Stimulated activated CD8-positive, alpha-beta memory T cell treated with anti-CD3 and anti-CD28 coated beads, Interleukin-7, amount 100 ng/mL, for 1 hour (primary cell): ENCODE data around the gene LRG1.
"Not testable (repeated sequence)": the region's sequence is repeated elsewhere in the genome, so short reads cannot be mapped to it uniquely, and the experiment has no call there.

Experiments
- DNase-seq, 2 donors: peaks; one replicate each; pipeline ENCODE4 v3.0.0-alpha.2; 2020; ENCODE audit warnings: low read depth in 2 of 2

The LRG1 gene

DNA sequence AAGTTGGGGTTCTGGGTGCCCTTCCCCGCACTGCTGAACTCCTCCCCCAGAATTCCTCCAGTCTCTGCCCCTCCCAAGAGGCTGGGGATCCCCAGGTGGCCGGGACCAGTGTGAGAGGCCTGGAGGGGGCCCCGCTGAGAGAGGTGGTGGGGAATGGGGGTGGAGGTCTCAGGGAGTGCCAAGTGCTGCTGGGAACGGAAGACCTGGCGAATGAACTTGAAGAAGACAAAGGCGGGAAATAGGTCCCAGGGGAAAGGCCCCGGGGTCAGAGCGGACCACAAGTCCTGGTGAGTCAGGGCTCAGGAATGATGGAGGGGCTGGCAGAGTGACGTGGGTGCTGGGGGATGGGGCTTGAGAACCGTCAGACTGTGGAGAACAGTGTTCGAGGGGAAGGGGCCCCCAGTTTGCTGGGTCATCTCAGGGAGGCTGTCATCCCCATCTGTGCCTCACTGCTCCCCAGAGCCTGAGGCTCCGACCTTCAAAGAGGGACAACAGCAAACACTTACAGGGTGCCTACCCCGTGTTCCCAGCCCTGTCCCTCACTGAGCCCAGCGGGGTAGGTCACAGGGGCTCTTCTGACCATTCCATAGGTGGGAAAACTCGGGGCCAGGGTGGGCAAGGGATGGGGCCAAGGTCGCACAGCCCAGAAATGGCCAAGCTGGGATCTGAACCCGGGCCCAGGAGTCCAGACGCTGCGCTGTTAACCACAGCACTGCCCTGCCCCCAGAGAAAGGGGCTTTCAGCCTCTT, 35.6 kb upstream of the LRG1 start:
- no peak for DNase-seq

DNA sequence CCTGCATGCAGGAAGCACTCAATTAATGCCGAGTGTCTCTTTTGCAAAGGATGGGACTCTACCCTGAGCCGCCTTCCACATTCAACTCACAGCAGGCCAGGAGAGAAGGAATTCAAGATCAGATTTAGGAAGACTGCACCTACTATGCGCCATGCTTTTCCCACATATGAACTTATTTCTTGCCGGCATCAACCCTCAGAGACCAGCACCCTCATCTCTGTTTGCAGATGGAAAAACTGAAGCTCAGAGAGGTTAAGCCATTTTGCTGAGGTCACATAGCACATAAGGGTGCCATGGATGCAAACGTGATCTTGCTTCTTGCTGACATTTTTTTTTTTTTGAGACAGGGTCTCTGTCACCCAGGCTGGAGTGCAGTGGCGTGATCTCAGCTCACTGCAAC, 33.8 kb upstream of the LRG1 start:
- no peak for DNase-seq

DNA sequence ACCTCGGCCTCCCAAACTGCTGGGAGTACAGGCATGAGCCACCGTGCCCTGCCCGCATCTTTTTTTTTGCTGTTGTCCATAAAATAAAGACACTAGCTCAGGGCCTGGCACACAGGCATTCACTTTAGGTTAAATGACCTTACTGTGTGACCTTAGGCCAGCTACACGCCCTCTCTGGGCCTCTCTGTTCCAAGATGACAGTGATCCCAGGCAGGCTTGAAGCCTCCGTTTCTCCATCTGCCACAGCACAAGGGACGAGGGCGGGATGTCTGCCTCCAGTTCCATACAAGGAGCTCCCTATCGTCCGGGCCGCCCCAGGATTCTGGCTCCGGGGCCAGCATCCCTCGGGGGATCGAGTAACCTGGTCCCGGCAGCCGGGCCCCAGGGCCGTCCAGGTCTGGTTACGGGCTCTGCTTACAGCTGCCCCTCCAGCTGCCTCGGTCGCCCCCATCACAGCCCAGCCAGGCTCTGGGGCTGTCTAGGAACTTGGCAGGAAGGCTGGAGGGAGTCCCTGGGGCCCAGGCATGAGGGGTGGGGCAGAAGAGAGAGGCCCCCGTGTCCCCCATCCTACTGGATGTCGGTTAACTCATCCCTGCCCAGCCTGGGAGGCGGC, 31.6 kb upstream of the LRG1 start:
- no peak for DNase-seq

DNA sequence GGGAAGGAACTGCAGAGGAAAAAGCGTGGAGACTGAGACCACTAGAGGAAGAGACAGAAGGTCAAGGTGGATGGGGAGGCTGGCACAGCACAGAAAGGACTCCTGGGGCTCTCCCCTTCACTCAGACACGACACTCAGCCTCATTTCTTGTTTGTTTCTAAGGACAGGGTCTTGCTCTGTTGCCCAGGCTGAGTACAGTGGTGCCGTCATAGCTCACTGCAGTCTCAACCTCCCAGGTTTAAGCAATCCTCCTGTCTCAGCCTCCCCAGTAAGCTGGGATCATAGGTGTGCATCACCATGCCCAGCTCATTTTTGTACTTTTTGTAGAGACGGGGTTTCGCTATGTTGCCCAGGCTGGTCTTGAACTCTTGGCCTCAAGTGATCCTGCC, 31.1 kb upstream of the LRG1 start:
- no peak for DNase-seq

DNA sequence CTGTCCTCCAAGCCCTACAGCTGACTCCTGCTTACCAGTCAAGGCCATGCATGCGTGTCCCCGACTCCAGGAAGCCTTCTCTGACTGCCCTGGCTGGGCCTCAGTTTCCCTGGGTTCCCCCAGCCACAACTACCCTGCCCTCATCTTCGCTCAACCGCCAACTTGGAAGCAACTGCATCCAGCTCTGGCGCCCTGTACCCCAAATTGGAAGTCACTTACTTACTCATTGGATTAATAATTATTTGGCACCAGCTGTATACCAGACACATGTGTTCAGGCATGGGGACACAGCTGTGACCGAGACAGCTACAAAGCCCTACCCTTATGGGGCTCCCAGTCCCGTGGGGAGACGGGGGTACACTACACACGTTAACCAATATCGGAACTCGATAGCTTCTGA, 30.6 kb upstream of the LRG1 start:
- no peak for DNase-seq

DNA sequence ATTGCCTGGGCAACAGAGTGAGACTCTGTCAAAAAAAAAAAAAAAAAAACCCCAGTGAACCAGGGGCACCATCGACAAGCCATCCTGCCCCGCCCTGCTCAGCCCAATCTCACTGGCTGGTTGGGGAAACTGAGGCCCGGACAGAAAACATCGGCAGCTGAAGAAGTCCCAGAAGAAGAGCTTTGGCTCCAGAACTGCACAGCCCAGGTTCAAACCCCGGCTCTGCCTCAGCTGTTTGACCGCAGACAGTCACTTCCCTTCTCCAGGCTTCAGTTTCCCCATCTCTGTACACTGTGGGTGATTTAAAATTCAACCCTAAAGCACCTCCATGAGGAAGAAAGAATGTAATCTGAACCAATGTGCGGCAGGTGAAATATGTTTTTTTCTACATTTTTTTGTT, 29.1 kb upstream of the LRG1 start:
- no peak for DNase-seq

DNA sequence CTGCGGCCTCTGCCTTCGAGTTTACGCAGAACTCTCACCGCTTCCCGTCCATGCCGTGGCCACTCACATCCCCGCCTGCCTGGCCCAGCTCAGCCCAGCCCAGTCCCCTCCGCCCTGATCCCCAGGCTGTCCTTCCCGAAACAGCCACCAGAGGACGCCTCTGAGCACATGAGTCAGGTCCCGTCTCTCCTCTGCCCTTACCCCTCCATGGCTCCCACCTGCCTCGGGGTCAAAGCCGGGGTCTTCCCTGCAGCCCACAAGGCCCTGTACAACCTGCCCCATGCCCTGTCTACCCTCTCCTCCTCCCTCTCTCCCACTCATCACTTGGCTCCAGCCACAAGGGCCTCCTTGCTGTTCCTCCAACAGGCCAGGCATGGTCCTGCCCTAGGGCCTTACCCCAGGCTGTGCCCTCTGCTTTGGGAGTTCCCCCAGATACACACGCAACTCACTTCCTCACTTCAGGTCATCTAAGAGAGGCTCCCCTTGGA, 27.8 kb upstream of the LRG1 start:
- DNase-seq = peak; percentile 28 to 45

DNA sequence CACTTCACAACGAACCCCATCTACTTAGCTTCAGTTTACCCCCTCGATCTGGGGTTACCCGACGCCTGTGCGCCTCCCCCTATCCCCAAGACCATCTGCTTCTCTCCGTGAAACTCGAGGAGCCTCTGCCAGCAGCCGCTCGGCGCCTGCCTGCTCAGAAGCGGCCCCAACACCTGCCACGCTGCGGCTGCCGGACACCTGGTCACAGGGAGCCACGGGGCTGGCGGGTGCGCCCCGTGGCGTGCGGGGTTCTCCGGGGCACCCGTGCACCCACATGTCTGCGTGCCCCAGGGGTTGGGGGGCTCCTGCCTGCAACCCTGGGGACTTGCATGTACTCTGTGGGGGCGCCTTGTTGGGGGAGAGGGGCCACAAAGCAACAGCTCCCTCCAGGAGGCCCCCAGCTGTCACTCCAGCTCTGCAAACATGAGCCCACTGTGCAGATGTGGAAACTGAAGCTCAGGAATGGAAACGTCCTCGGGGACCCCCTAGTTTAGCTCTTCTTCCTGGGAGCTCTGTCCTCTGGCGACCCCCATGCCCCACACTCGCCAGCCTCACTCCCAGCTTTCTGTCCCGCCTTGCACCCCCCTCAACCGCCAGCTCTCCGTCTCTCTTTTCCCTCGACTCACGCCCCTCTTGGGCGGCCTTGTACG, 26.7 kb upstream of the LRG1 start:
- DNase-seq = no peak

DNA sequence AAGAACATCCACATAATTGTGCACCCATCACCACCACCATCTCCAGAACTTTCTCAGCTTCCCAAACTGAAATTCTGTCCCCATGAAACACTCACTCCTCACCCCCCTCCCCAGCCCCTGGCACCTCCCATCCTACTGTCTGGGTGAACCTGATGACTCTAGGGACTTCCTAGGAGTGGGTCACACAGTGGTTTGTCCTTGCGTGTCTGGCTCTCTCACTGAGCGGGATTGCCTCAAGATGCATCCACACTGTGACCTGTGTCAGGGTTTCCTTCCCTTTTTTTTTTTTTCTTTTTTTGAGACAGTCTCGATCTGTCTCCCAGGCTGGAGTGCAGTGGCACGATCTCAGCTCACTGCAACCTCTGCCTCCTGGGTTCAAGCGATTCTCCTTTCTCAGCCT, 23.7 kb upstream of the LRG1 start:
- DNase-seq = not testable (repeated sequence)

DNA sequence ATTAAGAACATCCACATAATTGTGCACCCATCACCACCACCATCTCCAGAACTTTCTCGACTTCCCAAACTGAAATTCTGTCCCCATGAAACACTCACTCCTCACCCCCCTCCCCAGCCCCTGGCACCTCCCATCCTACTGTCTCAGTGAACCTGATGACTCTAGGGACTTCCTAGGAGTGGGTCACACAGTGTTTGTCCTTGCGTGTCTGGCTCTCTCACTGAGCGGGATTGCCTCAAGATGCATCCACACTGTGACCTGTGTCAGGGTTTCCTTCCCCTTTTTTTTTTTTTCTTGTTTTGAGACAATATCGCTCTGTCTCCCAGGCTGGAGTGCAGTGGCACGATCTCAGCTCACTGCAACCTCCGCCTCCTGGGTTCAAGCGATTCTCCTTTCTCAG, 22.2 kb upstream of the LRG1 start:
- not testable (repeated sequence) for DNase-seq

DNA sequence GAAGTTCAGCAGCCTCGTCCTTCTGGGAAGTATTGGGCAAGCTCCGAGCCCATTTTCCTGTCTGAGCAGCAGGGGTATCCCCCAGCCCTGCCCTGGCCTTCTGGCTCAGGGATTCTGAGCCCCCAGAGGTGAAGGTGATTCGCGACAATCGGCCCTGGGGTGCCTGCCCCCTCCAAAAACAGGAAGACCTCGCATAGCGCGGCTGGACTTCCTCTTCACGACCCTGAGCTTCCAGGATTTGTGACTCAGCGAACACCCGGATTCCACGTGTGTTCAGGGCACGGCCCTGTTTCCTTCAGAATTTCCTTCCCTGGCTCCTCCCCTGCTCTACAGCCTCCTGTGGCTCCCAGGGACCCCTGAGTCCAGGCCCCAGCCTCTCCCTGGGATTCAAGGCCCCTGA, 19.7 kb upstream of the LRG1 start, which contains the start of gene SEMA6B:
TSS of gene SEMA6B (minus strand) at position 116 of the 400 bp plus-strand sequence. CDS start 1,227 bp downstream, outside the sequence.
- no peak for DNase-seq

DNA sequence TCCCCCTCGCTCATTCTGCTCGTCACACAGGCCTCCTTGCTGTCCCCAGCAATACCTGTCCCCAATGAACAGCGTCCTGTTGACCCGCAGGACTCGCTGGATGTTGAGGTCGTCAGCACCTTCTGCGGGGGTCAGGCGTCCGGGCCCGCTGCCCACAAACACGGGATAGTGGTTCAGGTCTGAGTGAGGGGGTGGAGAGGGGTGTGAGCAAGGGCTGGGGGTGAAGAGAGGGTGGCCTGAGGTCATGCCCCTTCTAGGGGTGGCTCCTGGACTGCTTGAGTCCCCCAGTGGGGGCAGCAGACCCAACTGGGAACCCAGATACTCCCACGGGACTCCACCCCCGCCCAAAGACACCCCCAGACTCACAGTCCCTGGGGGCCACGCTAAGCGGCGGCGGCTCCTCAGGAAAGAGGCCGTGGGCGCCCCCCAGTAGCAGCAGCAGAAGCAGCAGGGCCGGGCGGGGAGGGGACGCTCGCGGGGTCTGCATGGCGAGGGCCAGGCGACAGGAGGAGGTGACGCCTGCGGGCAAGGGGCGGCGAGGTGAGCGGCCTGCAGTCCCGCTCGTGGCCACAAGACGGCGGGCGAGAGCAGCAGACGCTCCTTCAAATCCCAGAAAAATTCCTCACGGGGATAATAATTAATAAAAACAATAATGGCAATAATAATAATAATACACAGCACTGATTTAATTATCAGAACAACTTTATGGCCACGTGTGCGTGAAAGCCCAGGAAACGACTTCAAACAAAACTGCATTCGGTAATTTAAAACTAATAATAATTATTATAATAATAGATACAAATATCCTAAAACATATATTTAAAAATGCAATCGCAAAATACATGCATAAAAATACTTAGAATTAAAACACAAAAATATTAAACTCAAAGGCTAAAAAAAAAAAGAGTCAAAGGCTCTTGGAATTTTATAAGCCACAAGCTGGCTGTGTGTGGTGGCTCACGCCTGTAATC, 18.4 kb upstream of the LRG1 start:
- DNase-seq = no peak

DNA sequence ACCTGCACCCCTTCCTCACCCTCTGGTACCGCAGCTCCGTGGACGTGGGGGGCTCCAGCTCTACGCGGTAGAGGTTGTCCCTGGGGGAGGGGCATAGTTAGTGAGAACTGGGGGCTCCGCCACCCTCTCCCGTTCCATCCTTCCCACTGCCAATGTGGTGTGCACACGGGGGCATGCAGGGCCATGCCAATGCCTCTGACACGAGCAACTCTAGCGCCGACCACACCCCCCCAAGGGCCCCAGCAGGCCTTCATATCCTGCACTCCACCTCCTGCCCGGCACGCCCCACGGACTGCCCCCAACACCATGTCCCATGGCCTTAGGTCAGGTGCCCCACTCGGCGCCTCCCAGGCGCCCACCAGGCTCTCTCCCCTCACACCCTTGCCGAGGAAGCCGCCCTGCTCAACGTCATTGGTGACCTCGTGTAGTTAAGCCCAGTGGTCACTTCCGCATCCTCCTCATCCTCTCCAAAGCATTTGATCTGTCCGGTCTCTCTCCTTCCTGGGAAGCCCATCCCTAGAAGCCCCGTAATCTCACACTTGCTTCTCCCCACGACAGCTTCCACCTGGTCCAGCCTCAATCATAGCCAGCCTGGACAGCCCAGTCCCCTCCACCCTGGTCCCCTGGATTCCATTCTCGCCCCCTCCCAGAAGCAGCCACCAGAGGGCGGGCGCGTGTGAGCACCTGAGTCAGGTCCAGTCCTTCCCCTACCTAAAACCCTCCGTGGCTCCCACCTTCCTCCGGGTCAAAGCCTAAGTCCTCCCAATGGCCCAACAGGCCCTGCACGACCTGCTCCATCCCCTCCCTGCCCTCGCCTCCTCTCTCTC, 17.5 kb upstream of the LRG1 start:
- no peak for DNase-seq

DNA sequence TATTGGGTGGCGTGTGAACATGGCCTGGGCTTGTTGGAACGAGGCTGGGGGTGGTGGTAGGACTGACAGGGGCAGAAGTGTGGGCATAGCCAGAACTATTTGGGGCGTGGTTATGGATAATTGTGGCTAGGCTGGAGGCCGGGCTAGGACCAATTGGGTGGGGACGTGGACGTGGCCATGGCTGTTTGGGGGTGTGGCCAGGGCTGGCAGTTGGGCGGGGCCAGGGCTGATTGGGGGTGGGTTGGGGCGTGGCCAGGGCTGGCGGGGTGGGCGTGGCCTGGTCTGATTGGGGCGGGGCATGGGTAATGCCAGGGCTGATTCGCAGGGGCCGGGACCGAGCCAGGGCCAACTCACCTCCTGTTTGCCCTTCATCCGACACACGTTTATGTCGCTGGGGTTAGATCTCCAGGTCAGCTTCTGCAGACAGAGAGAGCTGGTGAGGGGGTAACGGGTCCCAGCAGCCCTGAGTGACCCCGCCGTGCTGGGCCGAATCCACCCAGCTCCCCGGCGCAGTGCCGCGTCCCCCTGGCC, 16.8 kb upstream of the LRG1 start:
- DNase-seq = no peak

DNA sequence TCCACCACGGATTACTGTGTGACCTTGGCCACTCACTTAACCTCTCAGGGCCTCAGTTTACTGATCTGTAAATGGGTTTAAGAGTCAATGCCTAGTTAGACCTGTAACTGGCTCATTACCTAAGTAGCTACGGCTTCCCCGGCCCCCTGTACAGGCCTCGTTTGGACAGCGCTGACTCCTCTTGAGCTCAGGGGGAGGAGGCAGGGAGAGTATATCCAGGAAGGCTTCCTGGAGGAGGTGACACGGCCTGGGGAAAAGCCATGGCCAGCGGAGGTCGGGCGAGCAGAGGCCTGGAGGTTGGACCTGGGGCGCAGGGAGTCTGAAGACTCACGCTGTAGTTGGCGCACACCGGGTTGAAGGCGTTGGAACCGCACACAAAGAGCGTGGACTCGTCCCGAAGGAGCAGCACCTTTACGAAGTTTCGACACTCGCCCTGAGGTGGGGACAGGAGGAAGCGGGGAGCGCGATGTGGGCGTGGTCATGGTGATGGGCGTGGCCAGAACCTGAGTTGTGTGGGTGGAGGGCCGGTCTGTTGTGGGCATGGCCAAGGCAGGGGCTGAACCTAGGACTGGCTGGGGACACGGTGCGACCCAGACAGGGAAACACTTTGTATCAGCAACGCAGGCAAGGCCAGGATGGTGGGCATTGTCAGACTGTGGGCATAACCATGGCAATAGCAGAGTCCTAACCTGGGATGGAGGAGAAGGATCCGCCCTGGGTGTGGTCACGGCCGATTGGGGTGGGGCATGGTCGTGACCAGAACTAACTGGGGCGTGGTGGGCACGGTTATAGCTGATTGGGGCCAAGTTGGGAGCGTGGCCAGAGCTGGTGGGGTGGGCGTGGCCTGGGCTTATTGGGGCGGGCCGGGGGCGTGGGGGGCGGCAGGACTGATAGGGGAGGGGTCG, 16.1 kb upstream of the LRG1 start:
- no peak for DNase-seq

DNA sequence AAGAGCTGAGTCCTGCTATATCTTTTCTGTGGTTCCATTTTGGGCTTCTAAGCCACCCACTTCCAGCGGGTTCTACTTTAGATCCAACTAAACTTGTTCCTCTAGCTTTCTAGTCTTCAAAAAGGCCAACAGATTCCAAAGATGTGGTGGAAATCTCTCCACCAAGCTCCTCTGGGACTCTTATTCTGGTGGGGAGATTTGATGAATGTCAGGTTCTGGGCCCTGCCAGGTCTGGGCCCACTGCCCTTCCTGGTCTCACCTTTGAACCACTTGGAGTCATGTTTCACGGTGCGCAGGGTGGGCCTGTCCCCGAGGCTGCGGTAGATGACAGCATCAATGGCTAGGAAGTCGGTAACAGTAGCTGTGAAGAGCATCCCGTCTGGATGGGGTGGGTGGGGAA, 14.9 kb upstream of the LRG1 start:
- no peak for DNase-seq

DNA sequence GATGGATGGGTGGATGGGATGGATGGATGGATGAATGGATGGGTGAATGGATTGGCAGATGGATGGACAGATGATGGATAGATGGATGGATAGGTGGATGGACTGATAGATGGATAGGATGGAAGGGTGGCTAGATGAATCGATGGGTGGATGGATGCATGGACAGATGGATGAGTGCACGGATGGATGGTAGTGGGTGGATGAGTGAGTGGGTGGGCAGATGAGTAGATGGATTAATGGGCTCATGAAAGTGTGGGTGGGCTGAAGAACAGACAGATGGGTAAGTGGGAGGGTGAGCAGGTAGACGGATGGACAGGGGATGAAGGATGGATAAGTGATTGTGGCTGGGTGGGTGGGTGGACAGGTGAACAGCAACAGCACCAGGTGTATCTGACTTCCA, 13.9 kb upstream of the LRG1 start:
- DNase-seq = no peak

DNA sequence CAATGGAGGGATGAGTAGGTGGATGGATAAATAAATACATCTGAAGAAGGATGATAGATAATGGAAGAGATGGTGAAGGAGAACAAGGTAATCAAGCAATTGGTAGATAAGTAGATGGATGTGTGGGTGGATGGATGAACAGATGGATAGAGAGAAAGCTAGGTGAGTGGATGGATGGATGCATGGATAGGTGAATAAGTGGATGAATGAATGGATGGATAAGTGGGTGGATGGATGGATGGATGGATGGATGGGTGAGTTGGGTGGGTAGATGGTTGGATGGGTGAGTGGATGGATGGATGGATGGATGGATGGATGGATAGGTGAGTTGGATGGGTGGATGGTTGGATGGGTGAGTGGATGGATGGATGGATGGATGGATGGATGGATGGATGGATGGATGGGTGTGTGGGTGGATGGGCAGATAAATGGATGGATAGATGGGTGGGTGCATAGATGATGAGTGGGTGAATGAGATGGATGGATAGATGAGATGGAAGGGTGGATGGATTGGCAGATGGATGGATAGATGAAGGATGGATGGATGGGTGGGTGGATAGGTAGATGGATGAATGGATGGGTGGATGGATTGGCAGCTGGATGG, 13.4 kb upstream of the LRG1 start:
- no peak for DNase-seq

DNA sequence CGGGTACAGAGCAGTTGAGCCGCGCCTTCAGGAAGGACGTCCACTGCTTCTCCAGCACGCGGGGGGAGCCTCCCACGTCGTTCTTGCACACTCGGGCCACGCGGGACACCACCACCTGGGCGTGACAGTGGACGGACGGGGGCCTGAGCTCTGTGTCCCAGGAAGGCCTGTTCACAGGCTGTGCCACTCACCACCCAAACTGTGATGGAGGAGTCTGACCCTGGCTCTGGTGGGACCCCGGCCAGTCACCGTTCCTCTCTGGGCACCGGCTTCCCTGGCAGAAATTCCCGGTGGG, 12.6 kb upstream of the LRG1 start:
- DNase-seq = no peak
